HUES64 (cell line): Measurements from ENCODE around the gene CREBBP.

Experiments
- H3K27ac ChIP-seq: 2 replicates; pipeline ENCODE4 v1.7.0; 2013; ENCODE audit warnings: low read depth, low read length, inconsistent platforms
- H3K27me3 ChIP-seq: 2 replicates; pipeline ENCODE4 v1.6.1; 2013; ENCODE audit warnings: mild to moderate bottlenecking, low read length; ENCODE audit not compliant: insufficient read depth
- H3K36me3 ChIP-seq: 2 replicates; pipeline ENCODE4 v1.6.1; 2013; ENCODE audit warnings: mild to moderate bottlenecking, low read length; ENCODE audit not compliant: insufficient read depth
- H3K4me1 ChIP-seq: 2 replicates; pipeline ENCODE4 v1.6.1; 2013; ENCODE audit warnings: mild to moderate bottlenecking, low read length, moderate library complexity; ENCODE audit not compliant: insufficient read depth
- H3K4me3 ChIP-seq: 2 replicates; pipeline ENCODE4 v1.5.1; 2013; ENCODE audit warnings: mild to moderate bottlenecking, low read length, moderate library complexity
- H3K9ac ChIP-seq: 2 replicates; pipeline ENCODE4 v1.6.1; 2013; ENCODE audit warnings: mild to moderate bottlenecking, low read depth, low read length
- H3K9me3 ChIP-seq: 2 replicates; pipeline ENCODE4 v1.6.1; 2013; ENCODE audit warnings: low read depth, low read length; ENCODE audit not compliant: insufficient read depth
- WGBS: fragments of 150-250, 120-280 bp; methylation state at CpG from one replicate; pipeline ENCODE4 v1.1.7; 2013; ENCODE audit warnings: missing lambda C conversion rate; 5-methylcytosine and 5-hydroxymethylcytosine counted together

Gene CREBBP

DNA sequence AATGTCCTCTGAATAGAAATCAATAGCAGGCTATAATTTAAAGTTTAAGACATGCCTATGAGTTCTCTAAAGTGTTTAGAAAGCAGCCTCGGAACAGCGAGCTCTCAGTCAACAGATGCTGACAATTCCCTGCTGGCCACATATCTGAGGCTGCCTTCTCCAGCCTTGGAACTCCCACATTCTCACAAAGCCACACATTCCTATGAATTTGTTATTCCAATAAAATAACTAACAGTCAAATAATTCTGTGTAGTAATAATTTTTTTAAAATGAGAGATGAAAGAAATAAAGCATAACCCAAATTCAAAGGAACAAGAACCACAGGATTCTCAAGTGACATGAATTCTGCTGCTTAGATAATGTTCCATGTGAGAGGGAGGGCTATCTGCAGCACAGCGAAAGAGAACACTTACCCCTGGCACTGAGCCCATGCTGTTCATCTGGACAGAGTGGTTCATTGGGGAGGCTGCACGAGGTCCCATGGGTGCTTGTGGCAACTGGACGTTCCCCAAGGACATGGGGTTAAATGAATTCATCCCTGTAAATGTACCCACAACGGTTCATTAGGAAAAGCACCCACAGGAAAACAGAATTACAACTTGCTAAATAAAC lies 106.3 kb downstream of the CREBBP start:
- H3K27me3 ChIP-seq: no peaks in the 10 kb centered on the region
- H3K9ac ChIP-seq: no peak overlapping the region
- no peaks in the 10 kb centered on the region for H3K9me3 ChIP-seq
- no peaks in the 10 kb centered on the region for H3K4me1 ChIP-seq
- H3K27ac ChIP-seq: no peak overlapping the region
- H3K36me3 ChIP-seq: peaks cover 87% of the 10 kb centered on the region
- WGBS: 96% methylated on average over 6 of the region's 6 CpGs
- H3K4me3 ChIP-seq: no peak overlapping the region

DNA sequence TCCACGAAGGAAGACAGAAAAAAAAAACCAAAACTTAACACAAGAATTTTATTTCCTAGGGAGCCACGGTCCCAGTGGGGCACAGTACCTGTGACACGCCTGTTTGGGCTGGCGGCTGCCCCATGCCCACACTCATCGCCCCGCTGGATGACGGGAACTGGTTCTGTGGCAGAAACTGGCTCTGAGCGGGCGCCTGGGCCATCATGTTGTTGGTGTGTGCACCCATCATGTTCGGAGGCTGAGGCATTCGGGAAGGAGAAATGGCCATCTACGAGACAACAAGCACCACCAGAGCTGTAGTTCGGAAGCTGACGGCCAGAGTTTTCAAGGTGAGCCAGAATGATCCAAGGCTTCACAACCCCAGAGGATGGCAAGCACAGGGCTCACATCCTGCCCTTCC lies 106.8 kb downstream of the CREBBP start:
- 94% methylated on average over 14 of the region's 14 CpGs for WGBS
- Histone ChIP-seq H3K27me3 (no peaks in the 10 kb centered on the region), H3K4me1 (no peaks in the 10 kb centered on the region), H3K27ac (no peak overlapping the region), H3K4me3 (no peak overlapping the region), H3K9me3 (no peaks in the 10 kb centered on the region), H3K9ac (no peak overlapping the region), H3K36me3 (peaks cover 89% of the 10 kb centered on the region)

DNA sequence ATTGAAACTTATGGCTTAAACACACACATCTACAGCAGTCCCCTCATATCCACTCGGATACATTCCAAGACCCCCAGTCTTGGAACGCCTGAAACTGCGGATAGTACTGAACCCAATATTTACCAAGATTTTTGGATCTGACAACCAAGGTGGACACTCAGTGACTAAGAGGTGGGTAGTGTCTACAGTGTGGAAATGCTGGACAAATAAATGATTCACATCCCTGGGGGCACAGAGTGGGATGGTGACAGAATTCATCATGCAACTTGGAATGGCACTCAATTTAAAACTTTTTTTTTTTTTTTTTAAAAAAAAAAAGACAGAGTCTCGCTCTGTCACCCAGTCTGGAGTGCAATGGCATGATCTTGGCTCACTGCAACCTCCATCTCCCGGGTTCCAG lies 109.0 kb downstream of the CREBBP start:
- Histone ChIP-seq H3K9me3 (no peaks in the 10 kb centered on the region), H3K4me3 (no peak overlapping the region), H3K36me3 (peaks cover 94% of the 10 kb centered on the region), H3K27me3 (no peaks in the 10 kb centered on the region), H3K27ac (no peak overlapping the region), H3K4me1 (no peaks in the 10 kb centered on the region), H3K9ac (no peak overlapping the region)
- WGBS: 96% methylated on average over 5 of the region's 5 CpGs

DNA sequence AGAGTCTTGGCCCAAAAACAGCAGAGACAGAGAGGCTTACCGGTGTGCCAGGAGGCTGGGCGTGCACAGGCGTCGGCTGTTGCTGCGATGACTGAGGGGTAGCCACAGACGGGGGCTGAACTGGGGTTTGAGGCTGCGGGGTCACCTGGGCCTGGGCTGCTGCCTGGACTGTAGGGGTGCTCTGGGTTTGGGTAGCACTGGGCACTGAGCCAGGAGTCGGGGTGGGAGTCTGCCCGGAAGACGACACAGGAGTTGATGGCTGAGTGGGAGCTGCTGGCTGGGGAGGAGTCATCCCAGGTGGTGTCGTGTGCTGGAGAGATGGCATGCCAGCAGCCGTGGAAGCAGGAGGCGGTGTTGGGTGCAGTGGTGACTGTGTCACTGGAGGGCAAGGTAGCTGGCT lies 110.0 kb downstream of the CREBBP start:
- Histone ChIP-seq H3K27ac (no peak overlapping the region), H3K9ac (no peak overlapping the region), H3K36me3 (peaks cover 97% of the 10 kb centered on the region), H3K27me3 (no peaks in the 10 kb centered on the region), H3K9me3 (no peaks in the 10 kb centered on the region), H3K4me3 (no peak overlapping the region), H3K4me1 (no peaks in the 10 kb centered on the region)
- WGBS: 94% methylated on average over 13 of the region's 13 CpGs

DNA sequence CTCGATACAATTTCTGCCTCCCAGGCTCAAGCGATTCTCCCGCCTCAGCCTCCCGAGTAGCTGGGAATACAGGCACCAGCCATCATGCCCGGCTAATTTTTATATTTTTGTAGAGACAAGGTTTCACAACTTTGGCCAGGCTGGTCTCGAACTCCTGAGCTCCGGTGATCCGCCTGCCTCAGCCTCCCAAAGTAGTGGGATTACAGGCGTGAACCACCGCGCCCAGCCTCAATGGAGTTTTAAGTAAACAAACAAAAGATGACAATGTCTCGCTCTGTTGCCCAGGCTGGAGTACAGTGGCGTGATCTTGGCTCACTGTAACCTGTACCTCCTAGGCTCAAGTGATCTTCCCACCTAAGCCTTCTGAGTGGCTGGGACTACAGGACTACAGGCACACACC lies 110.6 kb downstream of the CREBBP start:
- Histone ChIP-seq H3K36me3 (peaks cover 97% of the 10 kb centered on the region), H3K27ac (no peak overlapping the region), H3K4me1 (no peaks in the 10 kb centered on the region), H3K4me3 (no peak overlapping the region), H3K27me3 (no peaks in the 10 kb centered on the region), H3K9me3 (no peaks in the 10 kb centered on the region), H3K9ac (no peak overlapping the region)
- 96% methylated on average over 13 of the region's 13 CpGs for WGBS

DNA sequence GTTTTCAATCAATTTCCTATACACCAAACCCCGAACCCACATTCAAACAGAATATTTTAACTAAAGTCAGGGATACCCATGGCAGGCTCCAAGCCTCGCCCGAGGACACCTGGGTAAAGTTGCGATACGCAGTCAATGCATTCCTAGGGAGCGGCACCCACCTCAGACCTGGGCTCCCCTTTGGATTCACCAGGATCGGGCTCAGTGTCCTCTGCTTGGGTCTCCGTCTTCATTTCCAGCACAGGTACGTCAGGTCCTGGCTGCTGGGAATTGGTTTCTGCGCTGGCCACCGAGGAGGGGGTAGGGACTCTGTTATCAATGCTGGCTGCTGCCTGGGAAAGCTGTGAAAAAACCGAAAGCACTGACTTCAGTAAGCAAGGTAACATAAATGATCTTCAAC lies 111.5 kb downstream of the CREBBP start:
- H3K36me3 ChIP-seq: peaks cover 95% of the 10 kb centered on the region
- H3K27me3 ChIP-seq: no peaks in the 10 kb centered on the region
- H3K4me3 ChIP-seq: no peak overlapping the region
- no peaks in the 10 kb centered on the region for H3K4me1 ChIP-seq
- no peak overlapping the region for H3K27ac ChIP-seq
- WGBS: 97% methylated on average over 12 of the region's 12 CpGs
- no peak overlapping the region for H3K9ac ChIP-seq
- no peaks in the 10 kb centered on the region for H3K9me3 ChIP-seq

DNA sequence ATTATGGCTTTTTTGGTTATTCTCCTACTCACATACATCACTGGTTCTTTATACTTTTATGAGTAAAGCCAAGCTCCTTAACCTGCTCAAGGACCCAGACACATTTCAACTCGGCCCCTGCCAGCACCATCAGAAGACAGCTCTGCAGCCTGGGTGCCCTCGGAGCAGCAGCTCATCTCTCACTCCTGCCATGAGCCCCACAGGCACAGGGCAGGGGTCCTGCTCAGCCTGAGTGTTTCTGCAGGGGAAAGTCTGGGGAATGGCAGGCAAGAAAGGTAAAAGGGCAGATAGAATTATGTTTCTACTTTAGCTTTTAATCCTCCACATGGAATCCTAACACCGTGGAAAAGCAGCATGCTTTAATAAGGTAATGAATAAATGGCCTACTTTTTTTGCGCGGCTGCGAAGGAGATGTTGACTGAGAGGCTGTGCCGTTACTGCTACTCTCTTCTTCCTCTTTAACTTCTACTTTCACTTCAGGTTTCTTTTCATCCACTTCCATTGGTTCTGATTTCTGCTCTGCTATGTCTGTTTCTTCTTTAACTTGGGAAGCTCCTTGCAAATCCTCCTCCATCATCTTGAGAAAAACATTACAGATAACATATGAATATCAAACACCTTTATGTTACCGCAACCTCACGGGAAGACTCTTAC lies 113.1 kb downstream of the CREBBP start:
- no peak overlapping the region for H3K9ac ChIP-seq

DNA sequence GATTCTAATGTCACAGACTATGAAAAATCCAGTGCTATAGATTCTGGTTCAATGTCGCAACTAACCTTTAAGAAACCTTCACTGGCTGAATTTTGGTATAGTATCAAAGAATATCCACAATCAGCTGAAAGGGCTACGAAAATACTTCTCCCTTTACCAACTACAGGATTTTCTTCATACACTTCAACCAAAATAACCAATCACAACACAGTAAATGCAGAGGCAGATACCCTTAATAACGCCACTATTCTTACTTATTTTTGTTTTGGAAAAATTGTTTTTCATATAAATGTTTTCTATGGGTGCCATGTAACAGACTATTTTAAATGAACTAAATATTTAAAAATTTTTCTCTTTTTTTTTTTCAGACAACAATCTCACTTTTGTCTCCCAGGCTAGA lies 114.3 kb downstream of the CREBBP start:
- Histone ChIP-seq H3K9ac (no peak overlapping the region), H3K36me3 (peaks cover 87% of the 10 kb centered on the region), H3K4me1 (no peaks in the 10 kb centered on the region), H3K27me3 (no peaks in the 10 kb centered on the region), H3K27ac (no peak overlapping the region), H3K9me3 (no peaks in the 10 kb centered on the region), H3K4me3 (no peak overlapping the region)
- 93% methylated on average over 3 of the region's 3 CpGs for WGBS

More for the DNA sequence above, 113.1 kb downstream of the CREBBP start:
- no peaks in the 10 kb centered on the region for H3K27me3 ChIP-seq
- H3K4me1 ChIP-seq: no peaks in the 10 kb centered on the region
- no peak overlapping the region for H3K4me3 ChIP-seq
- H3K36me3 ChIP-seq: peaks cover 86% of the 10 kb centered on the region
- no peaks in the 10 kb centered on the region for H3K9me3 ChIP-seq
- no peak overlapping the region for H3K27ac ChIP-seq
- 95% methylated on average over 8 of the region's 9 CpGs for WGBS

DNA sequence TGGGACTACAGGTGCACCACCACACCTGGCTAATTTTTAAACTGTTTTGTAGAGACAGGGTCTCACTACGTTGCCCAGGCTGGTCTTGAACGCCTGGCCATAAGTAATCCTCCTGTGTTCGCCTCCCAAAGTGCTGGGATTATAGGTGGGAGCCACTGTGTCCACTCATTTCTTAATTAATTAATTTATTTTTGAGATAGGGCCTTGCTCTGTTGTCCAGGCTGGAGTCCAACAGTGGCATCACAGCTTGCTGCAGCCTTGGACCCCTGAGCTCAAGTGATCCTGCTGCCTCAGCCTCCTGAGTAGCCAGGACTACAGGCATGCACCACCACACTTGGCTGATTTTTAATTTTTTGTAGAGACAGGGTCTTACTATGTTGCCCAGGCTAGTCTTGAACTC lies 116.1 kb downstream of the CREBBP start:
- H3K27me3 ChIP-seq: no peaks in the 10 kb centered on the region
- no peak overlapping the region for H3K9ac ChIP-seq
- H3K36me3 ChIP-seq: peaks cover 80% of the 10 kb centered on the region
- 98% methylated on average over 3 of the region's 3 CpGs for WGBS
- no peaks in the 10 kb centered on the region for H3K9me3 ChIP-seq
- H3K4me1 ChIP-seq: no peaks in the 10 kb centered on the region
- H3K4me3 ChIP-seq: no peak overlapping the region
- no peak overlapping the region for H3K27ac ChIP-seq

DNA sequence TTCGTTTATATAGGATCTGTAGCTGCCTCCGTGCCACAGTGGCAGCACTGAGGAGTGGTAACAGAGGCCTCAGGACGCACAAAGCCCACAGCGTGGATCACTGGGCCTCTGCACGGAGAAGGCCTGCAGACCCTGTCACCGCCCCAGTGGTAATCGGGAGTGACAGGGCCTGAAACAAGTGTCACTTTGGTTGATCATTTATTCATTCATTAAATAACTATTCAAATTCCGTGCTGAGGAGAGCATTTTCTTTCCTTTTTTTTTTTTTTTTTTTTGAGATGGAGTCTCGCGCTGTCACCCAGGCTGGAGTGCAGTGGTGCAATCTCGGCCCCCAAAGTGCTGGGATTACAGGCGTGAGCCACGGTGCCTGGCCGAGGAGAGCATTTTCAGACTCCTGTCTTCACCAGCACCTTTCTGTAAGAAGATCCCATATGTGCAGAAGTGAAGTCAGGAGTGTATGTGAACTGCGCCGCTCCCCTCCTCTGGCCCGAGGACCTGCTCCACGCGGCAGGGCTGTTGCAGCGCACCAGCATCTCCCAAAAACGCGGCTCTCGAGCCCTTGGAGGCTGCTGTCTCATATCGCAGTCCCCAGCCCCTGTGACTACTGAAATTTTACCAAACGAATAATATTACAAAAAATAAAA lies 118.3 kb downstream of the CREBBP start:
- H3K9me3 ChIP-seq: no peaks in the 10 kb centered on the region
- no peaks in the 10 kb centered on the region for H3K4me1 ChIP-seq
- no peak overlapping the region for H3K27ac ChIP-seq
- no peaks in the 10 kb centered on the region for H3K27me3 ChIP-seq
- peaks cover 78% of the 10 kb centered on the region for H3K36me3 ChIP-seq
- H3K9ac ChIP-seq: no peak overlapping the region
- 97% methylated on average over 25 of the region's 25 CpGs for WGBS
- H3K4me3 ChIP-seq: no peak overlapping the region

DNA sequence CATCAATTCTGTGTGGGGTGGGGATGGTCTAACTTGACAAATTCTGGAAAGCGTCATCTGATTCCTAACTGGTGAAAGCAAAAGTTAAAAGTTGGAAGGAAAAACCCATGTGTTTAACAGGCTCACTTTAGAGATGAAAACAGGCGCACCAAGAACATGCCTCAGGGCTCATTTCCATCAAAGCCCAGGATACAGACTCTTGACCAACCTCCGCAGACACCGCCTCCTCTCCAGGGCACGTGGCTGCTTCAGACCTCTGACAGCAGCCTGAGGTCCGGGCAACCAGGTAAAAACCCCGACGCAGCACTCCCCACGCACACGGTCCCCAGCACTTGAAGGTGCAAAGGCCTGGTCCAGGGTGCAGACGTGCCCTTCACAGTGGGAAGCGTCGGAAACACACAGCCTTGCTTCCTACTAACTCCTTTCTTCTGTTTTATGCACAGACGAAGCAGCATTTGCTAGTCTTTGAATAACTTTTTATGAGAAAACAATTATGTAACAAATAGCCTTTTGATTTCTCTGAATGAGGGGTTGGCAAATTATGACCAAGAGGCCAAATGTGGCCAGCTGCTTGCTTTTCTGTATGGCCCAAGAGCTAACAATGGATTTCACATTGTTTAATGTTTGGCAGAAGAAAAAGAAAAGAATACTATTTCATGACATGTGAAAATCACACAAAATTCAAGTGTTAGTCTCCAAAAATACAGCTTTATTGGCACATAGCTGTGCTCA lies 119.0 kb downstream of the CREBBP start:
- 90% methylated on average over 14 of the region's 14 CpGs for WGBS
- Histone ChIP-seq H3K9ac (no peak overlapping the region), H3K27me3 (no peaks in the 10 kb centered on the region), H3K36me3 (peaks cover 78% of the 10 kb centered on the region), H3K4me3 (no peak overlapping the region), H3K9me3 (no peaks in the 10 kb centered on the region), H3K27ac (no peak overlapping the region), H3K4me1 (no peaks in the 10 kb centered on the region)
